HG02642 (cell line): ENCODE measurements around the gene ZNF276.

Experiments used
- ATAC-seq: cut with Tn5 transposase; IDR thresholded peaks from one replicate; pipeline ENCODE4 v1.9.1; 2021; ENCODE audit warnings: mild to moderate bottlenecking; ENCODE audit not compliant: unreplicated experiment, poor library complexity

The ZNF276 gene

DNA sequence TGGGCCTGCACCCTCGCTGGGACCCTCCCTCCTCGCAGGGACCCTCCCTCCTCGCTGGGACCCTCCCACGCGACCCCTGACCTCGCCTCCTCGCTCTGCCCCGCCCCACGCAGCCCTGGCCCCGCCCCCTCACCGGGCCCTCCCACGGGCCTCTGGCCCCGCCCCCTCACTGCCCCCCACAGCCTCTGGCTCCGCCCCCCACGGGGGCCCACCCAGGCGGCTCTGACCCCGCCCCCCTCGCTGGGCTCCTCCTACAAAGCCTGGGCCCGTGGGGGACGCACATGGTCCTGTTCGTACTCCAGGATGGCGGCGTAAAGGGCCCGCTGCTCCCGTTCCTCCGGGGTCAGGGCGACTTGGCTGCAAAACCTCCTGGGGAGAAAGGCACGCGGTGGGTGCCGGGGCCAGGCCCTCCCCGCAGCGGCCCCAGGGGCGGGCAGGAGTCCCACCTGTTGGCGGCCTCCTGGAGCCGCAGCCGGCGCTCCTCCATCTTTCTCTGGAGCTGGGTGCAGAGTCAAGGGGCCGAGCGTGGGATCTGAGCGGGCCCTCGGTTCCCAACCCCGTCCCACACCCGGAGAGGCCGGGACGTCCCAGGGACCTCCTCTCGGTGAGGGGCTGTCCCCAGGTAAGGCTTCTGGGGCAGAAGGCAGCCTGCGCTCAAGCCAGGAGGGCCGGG lies 9.6 kb upstream of the ZNF276 start:
- peak; percentile 60 for ATAC-seq

DNA sequence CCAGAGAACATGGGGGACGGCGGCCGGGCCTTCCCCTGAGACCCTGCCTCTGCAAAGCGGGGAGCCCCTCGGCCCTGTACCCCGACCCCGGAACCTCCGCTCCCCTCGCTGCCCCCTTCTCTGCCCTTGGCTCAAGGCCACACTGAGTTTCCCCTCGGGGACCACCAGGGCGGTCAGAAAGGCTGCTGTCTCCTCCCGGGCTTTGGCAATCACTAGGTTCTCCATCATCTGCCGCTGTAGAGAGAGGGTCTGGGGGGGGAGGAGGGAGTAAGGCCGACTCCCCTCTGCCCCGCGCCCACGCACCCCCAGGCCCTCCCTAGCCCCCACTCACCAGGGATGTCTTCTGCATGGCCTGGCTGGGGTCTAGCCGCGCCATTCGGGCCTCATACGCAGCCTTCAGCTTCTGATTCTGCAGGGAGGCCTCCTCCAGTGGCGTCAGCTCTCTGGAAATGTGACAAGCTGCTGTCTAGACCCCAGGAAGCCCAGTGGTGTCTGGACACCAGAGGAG lies 9.0 kb upstream of the ZNF276 start:
- ATAC-seq: no peak

DNA sequence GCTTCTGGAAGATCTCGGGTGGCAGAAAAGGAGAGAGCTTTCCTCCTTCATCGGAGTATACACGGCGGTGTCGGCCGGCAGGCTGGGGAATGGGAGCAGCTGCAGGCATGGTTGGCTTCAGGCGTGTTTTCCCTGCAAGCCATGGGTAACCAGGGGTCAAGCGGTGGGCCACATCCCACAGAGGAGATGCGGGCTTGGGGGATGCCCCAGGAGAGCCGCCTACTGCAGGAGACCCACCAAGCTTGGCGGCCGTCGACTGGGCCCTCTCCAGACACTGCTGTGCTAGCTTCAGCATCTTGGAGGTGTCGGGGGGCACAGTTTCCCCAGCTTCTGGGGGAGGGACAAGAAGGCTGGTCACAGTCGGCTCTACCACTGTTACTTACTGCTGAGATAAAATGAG lies 4.8 kb upstream of the ZNF276 start:
- no peak for ATAC-seq

DNA sequence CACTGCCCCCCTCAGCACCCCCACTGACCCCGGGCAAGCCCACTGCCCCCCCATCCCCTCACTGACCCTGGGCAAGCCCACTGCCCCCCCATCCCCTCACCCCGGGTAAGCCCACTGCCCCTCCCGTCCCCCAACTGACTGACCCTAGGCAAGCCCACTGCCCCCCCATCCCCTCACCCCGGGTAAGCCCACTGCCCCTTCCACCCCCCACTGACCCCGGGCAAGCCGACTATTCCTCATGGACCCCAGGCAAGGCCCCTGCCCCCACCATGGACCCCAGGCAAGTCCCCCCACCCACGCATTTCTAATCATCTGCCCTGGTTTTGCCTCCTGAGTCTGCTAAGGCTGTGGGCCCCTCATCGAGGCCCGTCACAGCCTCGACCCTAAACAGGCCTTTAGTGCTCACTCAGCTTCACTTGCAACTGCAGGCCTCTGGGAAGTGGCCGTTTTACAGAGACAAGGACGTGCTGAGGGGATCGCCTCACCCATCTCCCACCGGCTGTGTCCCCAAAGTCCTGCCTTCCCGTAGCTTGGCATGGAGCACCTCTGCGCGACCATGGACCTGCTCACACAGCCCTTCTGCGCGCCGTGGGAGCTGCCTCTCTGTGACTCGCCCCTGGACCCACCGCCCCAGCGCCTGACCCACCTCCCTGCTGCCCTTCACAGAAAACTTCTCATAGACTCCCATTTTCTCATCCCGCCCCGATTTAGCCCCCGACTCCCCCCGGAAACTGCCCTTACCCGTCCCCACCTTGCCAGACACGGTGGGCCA lies 4.2 kb upstream of the ZNF276 start:
- no peak for ATAC-seq

DNA sequence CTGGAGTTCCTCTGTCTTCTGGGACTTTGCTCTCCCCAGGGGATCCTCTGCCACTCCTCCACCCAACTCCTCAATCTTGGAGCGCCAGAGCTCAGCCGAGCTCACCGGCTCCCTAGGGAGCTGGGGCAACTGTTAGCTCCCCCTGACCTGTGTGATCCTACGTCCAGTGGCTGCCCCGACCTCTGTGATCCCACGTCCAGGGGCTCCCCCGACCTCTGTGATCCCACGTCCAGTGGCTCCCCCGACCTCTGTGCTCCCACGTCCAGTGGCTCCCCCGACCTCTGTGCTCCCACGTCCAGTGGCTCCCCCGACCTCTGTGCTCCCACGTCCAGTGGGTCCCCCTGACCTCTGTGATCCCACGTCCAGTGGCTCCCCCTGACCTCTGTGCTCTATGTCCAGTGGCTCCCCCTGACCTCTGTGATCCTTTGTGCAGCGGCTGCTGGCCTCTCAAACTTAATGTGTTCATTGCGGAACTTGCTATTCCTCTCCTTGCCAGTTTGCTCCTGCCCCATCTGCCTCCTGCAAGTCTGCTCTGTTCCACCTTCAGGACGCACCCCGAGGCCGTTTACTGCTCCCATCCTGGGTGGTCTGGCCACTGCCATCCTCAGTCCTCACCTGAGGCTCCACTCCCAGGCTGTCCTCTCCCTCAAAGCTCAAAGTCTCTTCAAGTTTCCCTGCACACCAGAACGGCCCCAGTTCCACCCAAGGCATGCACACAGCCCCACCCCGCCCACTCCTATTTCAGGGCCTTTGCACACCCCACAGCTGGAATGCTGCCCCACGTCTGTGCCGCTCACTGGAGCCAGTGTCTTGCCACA lies 3.4 kb upstream of the ZNF276 start:
- no peak for ATAC-seq

DNA sequence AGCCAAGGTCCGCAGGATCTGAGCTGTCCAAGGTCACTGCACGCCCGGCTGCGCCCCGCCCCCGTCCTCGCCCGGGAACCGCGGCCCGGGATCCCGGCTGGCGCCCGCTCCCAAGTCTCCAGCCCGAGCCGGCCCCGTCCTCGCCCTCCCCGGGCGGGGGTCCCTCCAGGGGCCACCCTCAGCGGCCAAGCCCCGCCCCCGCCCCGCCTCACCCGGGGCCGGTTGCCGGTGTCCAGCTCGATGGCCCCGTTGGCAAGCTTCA lies 855 bp upstream of the ZNF276 start:
- ATAC-seq: peak; percentile 29

DNA sequence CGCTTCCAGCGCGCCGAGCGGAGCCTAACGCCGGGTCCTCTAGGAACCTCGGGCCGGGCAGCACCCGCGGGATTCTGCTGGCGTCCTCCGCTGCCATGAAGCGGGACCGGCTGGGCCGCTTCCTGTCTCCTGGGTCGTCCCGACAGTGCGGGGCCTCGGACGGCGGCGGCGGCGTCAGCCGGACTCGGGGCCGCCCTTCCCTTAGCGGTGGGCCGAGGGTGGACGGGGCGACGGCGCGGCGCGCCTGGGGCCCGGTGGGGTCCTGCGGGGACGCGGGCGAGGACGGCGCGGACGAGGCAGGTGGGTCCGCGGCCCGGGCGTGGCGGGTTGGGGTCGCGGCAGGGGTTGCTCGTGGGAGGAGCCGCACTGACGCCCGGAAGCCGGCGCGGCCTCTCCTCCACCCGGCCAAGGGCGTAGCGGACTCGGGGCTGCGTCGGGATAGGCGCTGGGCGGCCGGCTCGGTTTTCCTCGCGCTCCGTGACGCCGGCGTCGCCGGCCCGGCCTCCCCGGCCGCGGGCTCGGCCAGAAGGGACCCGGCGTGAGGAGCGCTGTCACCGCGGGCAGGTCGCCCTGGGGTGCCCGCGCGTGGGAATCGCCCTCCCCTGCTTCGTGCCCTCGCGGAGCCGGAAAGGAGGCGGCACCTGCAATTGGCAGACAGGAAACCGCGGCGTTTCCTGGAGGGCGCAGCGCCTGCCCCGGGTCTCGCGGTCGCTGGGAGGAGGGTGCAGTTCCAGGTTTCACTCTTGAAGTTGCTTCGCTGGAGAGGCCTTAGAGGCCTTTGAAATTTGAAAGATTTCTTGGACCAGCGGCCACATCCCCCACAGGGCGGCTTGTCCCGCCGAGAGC lies 432 bp downstream of the ZNF276 start:
- peak; percentile 34 for ATAC-seq

DNA sequence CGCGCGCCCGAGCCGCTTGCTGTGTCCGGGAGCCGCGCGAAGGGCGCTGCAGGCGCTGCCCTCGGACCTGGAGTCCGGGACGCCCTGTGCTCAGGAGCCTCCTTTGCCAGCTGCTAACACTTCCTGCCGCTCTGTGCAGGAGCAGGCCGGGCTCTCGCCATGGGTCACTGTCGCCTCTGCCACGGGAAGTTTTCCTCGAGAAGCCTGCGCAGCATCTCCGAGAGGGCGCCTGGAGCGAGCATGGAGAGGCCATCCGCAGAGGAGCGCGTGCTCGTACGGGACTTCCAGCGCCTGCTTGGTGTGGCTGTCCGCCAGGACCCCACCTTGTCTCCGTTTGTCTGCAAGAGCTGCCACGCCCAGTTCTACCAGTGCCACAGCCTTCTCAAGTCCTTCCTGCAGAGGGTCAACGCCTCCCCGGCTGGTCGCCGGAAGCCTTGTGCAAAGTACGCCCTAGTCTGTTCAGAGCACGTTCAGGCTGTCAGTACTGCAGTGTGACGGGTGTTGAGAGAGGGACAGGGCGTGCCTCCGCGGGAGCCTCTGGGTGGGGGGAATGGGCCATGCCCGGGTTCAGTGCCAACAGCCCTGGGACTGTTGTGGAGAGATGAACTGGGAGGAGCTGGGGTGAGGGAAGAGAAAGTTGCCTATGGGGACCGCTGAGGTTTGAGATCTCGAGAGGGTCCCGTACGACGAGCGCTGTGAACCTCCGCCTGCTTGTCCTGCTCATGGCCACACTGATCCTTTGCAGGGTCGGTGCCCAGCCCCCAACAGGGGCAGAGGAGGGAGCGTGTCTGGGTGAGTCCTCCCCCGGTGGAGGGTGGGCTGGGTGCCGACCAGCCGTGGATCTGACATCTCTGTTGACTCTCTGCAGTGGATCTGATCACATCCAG lies 1.3 kb downstream of the ZNF276 start:
- ATAC-seq: no peak

DNA sequence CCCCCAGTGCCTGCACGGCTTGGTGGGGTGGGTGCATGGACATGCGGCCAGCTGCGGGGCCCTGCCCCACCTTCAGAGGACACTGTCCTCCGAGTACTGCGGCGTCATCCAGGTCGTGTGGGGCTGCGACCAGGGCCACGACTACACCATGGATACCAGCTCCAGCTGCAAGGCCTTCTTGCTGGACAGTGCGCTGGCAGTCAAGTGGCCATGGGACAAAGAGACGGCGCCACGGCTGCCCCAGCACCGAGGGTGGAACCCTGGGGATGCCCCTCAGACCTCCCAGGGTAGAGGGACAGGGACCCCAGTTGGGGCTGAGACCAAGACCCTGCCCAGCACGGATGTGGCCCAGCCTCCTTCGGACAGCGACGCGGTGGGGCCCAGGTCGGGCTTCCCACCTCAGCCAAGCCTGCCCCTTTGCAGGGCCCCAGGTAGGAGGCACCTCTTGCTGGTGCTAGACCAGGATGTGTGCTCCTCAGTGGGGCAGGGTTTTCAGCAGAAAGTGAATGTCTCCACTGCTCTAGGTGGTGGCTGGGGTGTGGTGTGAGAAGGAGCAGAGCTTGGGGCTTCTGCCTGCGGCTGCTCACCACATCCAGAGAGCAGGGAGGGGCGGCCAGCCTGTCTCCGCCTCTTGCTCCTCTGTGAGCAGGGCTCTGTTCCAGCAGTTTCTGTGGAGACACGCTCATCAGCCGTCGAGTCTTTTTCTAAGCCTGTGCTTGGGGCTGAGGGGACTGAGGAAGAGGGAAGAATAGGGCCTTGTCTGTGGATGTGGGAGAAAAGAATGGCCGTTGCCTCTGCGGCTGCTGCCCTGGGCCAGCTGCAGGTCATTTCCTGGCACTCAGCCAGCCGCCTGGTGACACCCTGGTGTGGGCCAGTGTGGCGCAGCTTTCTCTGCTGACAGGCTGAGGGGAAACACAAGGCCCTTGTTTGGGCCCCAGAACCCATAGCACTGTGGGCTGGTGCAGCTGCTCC lies 2.2 kb downstream of the ZNF276 start:
- no peak for ATAC-seq

DNA sequence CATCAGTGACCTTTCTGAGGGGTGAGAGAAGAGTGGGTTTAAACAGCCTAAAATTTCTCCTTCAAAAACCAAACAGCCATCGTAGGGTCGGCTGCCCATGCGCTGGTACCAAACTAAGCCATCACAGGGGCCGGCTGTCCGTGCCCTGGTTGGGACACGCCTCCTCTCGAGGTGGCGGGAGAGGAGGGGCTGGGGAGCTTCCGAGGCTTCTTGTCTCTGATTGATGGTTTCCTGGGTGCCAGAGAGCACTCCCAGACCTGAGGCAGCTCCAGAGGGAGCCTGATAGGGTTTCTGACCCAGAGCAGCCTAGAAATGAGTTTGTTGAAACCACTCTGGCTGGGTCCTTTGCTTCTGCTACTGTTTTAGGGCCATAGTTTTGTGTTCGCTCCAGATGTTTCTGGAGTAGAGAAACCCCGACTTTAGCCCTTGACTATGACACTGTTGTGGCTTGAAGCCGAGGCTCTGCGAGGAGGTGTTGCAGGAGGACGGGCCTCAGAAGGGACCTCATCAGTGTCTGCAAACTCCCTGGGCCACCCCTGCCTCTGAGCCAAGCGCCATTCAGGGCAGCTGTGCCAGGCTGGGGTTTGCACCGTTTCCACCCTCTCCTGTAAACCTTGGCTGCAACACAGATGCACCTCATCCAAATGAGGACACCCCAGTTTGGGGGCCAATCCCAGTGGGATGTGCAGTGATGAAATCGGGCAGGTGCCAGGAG lies 6.2 kb downstream of the ZNF276 start:
- no peak for ATAC-seq

DNA sequence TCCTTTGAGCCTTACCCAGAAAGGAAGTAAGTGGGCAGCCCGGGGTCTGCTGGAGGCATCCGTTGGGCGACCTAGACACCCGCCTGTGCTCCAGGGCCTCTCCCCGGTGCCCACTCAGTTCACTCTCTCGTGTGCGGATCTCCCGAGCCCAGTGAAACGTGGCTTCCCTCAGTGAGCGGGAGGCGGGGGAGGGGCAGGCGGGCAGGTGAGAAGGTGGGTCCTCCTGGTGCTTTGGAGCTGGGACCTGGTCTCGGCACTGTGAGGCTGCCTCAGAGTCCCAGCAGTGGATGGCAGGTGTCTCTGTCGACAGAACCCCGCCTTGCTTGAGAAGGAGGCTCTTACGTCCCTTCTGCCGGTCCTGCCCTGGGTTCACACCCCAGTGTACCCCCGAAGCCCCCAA lies 8.0 kb downstream of the ZNF276 start:
- ATAC-seq: no peak

DNA sequence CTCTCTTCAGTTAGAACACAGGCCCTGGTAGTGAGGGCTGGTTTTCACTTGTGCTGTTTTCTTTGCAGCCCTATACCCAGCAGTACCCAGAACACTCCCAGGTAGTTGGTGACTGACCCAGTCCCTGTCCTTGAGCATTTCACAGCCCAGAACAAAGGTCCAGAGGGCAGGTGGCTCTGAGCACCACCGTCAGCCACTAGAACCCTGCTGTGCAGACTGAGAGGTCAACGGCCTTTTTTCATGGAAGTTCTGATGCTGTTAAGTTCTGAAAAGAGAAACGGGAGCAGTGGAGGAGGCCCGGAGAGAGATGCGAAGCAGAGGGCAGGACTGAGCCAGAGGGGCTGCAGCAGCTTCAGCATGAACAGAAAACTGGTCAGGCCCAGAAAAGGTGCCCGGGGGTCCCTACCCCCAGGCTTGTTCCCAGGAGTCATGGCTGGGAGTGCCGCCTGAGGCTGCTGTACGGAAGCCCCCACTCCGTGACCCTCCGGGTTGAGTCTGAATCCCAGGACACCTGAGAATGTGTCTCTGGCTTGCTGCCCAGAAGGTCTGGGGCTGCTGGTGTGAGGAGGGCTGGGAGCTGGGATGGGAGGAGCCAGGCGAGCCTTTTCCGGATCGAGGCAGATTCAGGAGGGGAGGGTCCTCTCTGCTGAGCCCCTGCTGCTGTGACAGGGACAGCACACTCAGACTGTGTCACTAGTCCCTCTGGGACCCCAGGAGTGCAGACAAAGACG lies 8.7 kb downstream of the ZNF276 start:
- no peak for ATAC-seq

DNA sequence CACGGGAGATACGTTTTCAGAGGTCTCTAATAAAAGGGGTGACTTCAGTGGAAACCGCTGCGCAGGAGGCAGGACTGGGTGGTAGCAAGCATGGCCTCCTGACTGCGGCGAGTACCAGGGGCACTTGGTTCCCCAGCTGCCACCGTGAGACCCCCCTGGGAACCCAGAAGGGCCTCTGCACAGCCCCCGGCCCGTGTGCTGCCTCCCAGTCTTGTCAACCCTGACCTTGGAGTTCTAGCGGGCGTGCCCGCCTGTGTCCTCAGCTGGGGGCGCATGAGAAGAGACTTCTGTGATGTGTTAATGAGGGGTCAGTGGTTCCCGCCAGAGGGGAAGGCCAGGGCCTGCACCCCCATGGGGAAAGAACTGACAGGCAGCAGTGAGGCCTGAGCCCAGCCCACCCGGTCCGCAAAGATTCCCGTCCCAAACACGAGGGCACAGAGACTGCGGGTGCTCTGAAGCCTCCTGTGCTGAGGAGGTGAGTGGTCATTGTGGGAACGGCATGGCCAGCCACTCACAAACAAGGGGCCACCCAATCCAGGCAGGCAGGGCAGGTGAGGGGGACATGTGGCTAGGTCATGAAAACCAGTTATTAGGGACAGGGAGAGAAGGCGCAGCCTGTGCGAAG lies 9.4 kb downstream of the ZNF276 start:
- ATAC-seq: no peak

DNA sequence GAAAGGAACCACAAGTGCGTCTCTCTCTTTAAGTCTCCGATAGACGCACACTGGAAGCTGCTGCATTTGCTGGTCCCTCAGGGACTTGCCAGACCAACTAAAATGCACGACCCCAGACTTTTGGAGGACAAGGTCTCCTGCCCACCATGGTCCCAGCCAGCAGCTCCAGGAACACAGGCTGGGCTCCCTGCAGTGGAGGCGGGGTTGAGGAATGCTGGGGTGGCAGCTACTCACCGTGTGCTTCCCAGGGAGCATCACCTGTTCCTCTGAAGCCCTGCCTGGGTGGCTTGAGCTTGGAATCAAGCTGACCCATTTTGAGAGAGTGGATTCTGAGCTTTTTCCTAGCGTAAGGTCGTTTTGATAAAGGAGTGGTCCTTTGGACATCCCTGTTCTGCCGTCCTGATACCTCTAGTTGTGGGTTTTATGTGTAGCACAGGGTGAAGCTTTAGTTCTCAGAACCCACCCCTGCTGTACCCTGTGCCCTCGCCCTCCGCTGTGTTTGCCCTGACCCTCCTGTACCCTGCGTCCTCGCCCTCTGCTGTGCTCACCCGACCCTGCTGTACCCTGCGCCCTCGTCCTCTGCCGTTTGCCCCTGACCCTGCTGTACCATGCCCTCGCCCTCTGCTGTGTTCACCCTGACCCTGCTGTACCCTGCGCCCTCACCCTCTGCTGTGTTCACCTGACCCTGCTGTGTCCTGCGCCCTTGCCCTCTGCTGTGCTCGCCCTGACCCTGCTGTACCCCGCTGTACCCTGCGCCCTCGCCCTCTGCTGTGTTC lies 11.0 kb downstream of the ZNF276 start:
- ATAC-seq: no peak

DNA sequence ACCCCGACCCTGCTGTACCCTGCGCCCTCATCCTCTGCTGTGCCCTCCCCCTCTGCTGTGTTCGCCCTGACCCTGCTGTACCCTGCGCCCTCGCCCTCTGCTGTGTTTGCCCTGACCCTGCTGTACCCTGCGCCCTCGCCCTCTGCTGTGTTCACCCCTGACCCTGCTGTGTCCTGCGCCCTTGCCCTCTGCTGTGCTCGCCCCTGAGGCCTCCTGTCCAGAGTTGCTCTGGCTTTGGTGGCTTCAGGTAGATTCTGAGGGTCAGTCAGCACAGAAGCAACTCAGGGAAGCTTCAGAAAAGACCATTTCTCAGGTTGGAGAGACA lies 11.5 kb downstream of the ZNF276 start:
- ATAC-seq: no peak

DNA sequence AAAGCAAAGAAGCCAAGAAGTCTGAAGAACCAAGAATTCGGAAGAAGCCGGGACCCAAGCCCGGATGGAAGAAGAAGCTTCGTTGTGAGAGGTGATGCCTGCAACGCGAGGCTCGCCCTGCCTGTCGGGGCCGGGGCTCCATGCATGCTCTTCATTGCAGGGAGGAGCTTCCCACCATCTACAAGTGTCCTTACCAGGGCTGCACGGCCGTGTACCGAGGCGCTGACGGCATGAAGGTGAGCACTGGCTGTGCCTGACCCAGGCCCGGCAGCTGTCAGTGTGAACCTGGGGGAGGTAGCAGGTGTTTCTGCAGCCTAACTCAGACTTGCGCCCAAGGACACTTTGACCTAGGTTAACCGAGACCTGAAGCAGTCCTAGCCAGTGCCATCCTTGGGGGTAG lies 12.0 kb downstream of the ZNF276 start:
- ATAC-seq: no peak
